K562 (cell line): ENCODE results near the gene TAAR5. TPM values are rescaled to one million over a fixed set of nuclear protein-coding genes. Genes with fewer than 3 reads are reported as not detected.

Source experiments
- ATAC-seq: fragments of 200-7000 bp; cut with Tn5 transposase; 3 replicates; pipeline ENCODE4 v1.9.1; 2020; ENCODE audit warnings: moderate library complexity
- BruUV-seq: library from RNA; stranded (reverse); fragments of 400-500 nt; replicated peaks from 2 replicates; lab custom pipeline; 2021; lab: Mats Ljungman, UMichigan
- CTCF ChIA-PET: fragments of 300-600 bp; formaldehyde crosslinking; extraction: SDS; loops from one replicate; lab custom pipeline; 2021; ENCODE audit warnings: low intra/inter-chr PET ratio; lab: Yijun Ruan, JAX
- POLR2A ChIA-PET: fragments of 300-600, 350-650 bp; sonication (Branson Sonifier 250); formaldehyde crosslinking; extraction: SDS; loops from one replicate; lab custom pipeline; 2021; ENCODE audit warnings: antibody characterized with exemption, inconsistent platforms; lab: Yijun Ruan, JAX
- DNase-seq, 4 experiments: peaks; one replicate each; pipeline versions ENCODE4 v3.0.0 to v3.0.0-alpha.2; 2011 to 2018; ENCODE audit warnings: low spot score in 3 of 4, mixed read lengths in 3 of 4; ENCODE audit errors: extremely low read depth in 1 of 4
- FAIRE-seq: peaks from 2 replicates; lab custom pipeline; 2011; peaks lifted over from hg19 to GRCh38; lab: Jason Lieb, UNC
- H2AFZ ChIP-seq: 2 replicates; pipeline ENCODE4 v1.6.0; 2011; ENCODE audit warnings: low read depth, low read length, control low read depth, inconsistent platforms
- H3K27ac ChIP-seq: fragments of 200-600 bp; 3 replicates; pipeline ENCODE4 v1.8.0; 2011; ENCODE audit warnings: low read depth, mild to moderate bottlenecking, control low read depth, inconsistent platforms, low read length, moderate library complexity, mixed read lengths; ENCODE audit errors: extremely low read depth
- H3K27me3 ChIP-seq, 2 experiments: fragments of 300-600 bp in 1 of 2; 2 replicates in 1 of 2; 3 replicates in 1 of 2; pipeline versions ENCODE4 v1.6.0 to v1.8.0; 2011; ENCODE audit warnings: inconsistent platforms in 2 of 2, low read length in 2 of 2, mild to moderate bottlenecking in 1 of 2, mixed read lengths in 1 of 2, moderate library complexity in 1 of 2; ENCODE audit not compliant: control insufficient read depth in 2 of 2, insufficient read depth in 2 of 2
- H3K36me3 ChIP-seq: fragments of 300-600 bp; 3 replicates; pipeline ENCODE4 v1.8.0; 2011; ENCODE audit warnings: mild to moderate bottlenecking, low read length, inconsistent platforms; ENCODE audit not compliant: control insufficient read depth, insufficient read depth
- H3K4me1 ChIP-seq, 2 experiments: fragments of 200-600 bp in 1 of 2; replicated peaks in 1 of 2; 2 replicates in 1 of 2; 3 replicates in 1 of 2; pipeline versions ENCODE4 v1.5.1 to v1.8.0; 2011; ENCODE audit warnings: inconsistent platforms in 2 of 2, low read length in 2 of 2, mild to moderate bottlenecking in 1 of 2, mixed read lengths in 1 of 2, moderate library complexity in 1 of 2; ENCODE audit not compliant: control insufficient read depth in 2 of 2, insufficient read depth in 2 of 2
- H3K4me2 ChIP-seq: 2 replicates; pipeline ENCODE4 v1.6.1; 2011; ENCODE audit warnings: low read length, control low read depth, inconsistent platforms, mixed read lengths; ENCODE audit not compliant: insufficient read depth
- H3K4me3 ChIP-seq: fragments of 200-600 bp; sonication (generic), shearing (Covaris generic); 2 replicates; pipeline ENCODE4 v1.5.1; 2016; ENCODE audit warnings: control low read depth, inconsistent platforms
- H3K79me2 ChIP-seq: fragments of 200-600 bp; 3 replicates; pipeline ENCODE4 v1.8.0; 2011; ENCODE audit warnings: low read length, inconsistent platforms; ENCODE audit not compliant: control insufficient read depth, insufficient read depth
- H3K9ac ChIP-seq, 2 experiments: 2 replicates each; pipeline versions ENCODE4 v1.6.0 to v1.6.1; 2011; ENCODE audit warnings: low read depth in 2 of 2, low read length in 2 of 2, control low read depth in 1 of 2, inconsistent platforms in 1 of 2, mild to moderate bottlenecking in 1 of 2, mixed read lengths in 1 of 2; ENCODE audit not compliant: insufficient read depth in 1 of 2
- H3K9me1 ChIP-seq: one replicate; pipeline ENCODE4 v1.6.0; 2011; ENCODE audit warnings: inconsistent platforms, mild to moderate bottlenecking, low read length, moderate library complexity; ENCODE audit not compliant: control insufficient read depth, insufficient read depth
- H3K9me3 ChIP-seq: replicated peaks from 2 replicates; pipeline ENCODE4 v1.5.1; 2011; ENCODE audit warnings: low read depth, low read length, inconsistent platforms; ENCODE audit not compliant: control insufficient read depth, insufficient read depth
- H4K20me1 ChIP-seq: replicated peaks from 2 replicates; pipeline ENCODE4 v1.6.1; 2011; ENCODE audit warnings: low read length, inconsistent platforms, mixed read lengths; ENCODE audit not compliant: control insufficient read depth, insufficient read depth
- CEBPZ ChIP-seq: fragments of 150-350 bp; IDR thresholded peaks from 2 replicates; pipeline ENCODE4 v1.6.1; 2014; ENCODE audit warnings: low read depth, mild to moderate bottlenecking, low read length, borderline replicate concordance
- HDAC2 ChIP-seq: fragments of 450-650 bp; IDR thresholded peaks from 2 replicates; pipeline ENCODE4 v1.6.1; 2016; ENCODE audit warnings: mild to moderate bottlenecking
- HLTF ChIP-seq: fragments of 450-650 bp; IDR thresholded peaks from 2 replicates; pipeline ENCODE4 v1.6.1; 2016
- KAT8 ChIP-seq: fragments of 450-650 bp; IDR thresholded peaks from 2 replicates; pipeline ENCODE4 v1.6.1; 2016; ENCODE audit warnings: low read depth, mild to moderate bottlenecking
- KDM1A ChIP-seq, 2 experiments: fragments of 450-650 bp; IDR thresholded peaks; 2 replicates each; pipeline ENCODE4 v1.6.1; 2016; ENCODE audit warnings: mild to moderate bottlenecking in 2 of 2
- MAFG ChIP-seq: fragments of 450-650 bp; conservative IDR thresholded peaks from 2 replicates; pipeline ENCODE4 v1.6.1; 2016; ENCODE audit warnings: missing genetic modification characterization, missing compliant biosample characterization
- NRF1 ChIP-seq, 2 experiments: fragments of 450-650 bp; IDR thresholded peaks in 1 of 2; conservative IDR thresholded peaks in 1 of 2; 2 replicates each; pipeline ENCODE4 v1.6.1; 2014; ENCODE audit warnings: mild to moderate bottlenecking in 2 of 2
- PATZ1 ChIP-seq: fragments of 250-450 bp; sonication (Bioruptor Pico); IDR thresholded peaks from 2 replicates; pipeline ENCODE4 v1.5.0; 2020; ENCODE audit warnings: mild to moderate bottlenecking, borderline replicate concordance
- TCFL5 ChIP-seq: fragments of 250-450 bp; sonication (Bioruptor Pico); conservative IDR thresholded peaks from 2 replicates; pipeline ENCODE4 v1.6.1; 2021; ENCODE audit warnings: mild to moderate bottlenecking, moderate library complexity, matching md5 sums
- ZBTB49 ChIP-seq: sonication (generic); formaldehyde crosslinking; IDR thresholded peaks from 2 replicates; pipeline ENCODE4 v1.8.0; 2022; ENCODE audit warnings: missing genetic modification reagents, mild to moderate bottlenecking, borderline replicate concordance
- ZNF253 ChIP-seq: fragments of 250-450 bp; sonication (Bioruptor Pico); conservative IDR thresholded peaks from 2 replicates; pipeline ENCODE4 v1.6.1; 2021; ENCODE audit warnings: mild to moderate bottlenecking
- WGBS: fragments of 100-300 bp; shearing (Covaris generic); methylation state at CpG from one replicate; pipeline ENCODE4 v1.1.6; 2016; ENCODE audit warnings: low coverage, mixed read lengths; ENCODE audit not compliant: insufficient coverage; ENCODE audit errors: missing lambda C conversion rate; 5-methylcytosine and 5-hydroxymethylcytosine counted together
- in situ Hi-C: fragments of 300-500 bp; cut with MboI; formaldehyde crosslinking; loops from 4 replicates; pipeline ENCODE4 v1.15.0; 2018; ENCODE audit warnings: inconsistent platforms, mixed read lengths
- intact Hi-C: fragments of 100-400 bp; cut with micrococcal nuclease; formaldehyde crosslinking; loops from 2 replicates; pipeline ENCODE4 v1.14.2; 2022
- polyA plus RNA-seq, 8 experiments: library from polyadenylated mRNA; depleted of rRNA in 4 of 8; stranded (reverse) in 5 of 8; unstranded in 3 of 8; fragments of >200 nt; fragmentation: Nextera tagmentation in 2 of 8; fragmentation: Illumina TruSeq in 1 of 8; extraction: Ambion mirVana in 2 of 8; extraction: Trizol in 1 of 8; gene quantifications; 2 replicates each; pipeline versions ENCODE4 v1.2.1 to v1.2.3, GENCODE V29; 2011 to 2014; ENCODE audit warnings: inconsistent platforms in 1 of 8, missing spikeins in 1 of 8
- total RNA-seq, 7 experiments: library from RNA; depleted of rRNA in 6 of 7; stranded (reverse); fragments of >200 nt in 6 of 7; fragmentation: Illumina TruSeq in 2 of 7; extraction: Trizol in 2 of 7; gene quantifications; 2 replicates each; pipeline versions ENCODE4 v1.2.1 to v1.2.3, GENCODE V29; 2011 to 2021; ENCODE audit warnings: low replicate concordance in 1 of 7

The TAAR5 gene
- total and polyA plus RNA-seq, 9 of the 15 experiments (the other 6 are each of a cell fraction or from before 2014, with no cell fraction given): not detected

GRCh38 chr6:132551214-132551613 lies 38.3 kb downstream of the TAAR5 start:
- no peaks in the 10 kb centered on the region for H3K4me1 ChIP-seq
- in situ Hi-C loops: no loop called here
- TF ChIP-seq ZNF253 (CRISPR knock-in tag) (no peak), HLTF (no peak), TCFL5 (no peak), MAFG (no peak), ZBTB49 (no peak), PATZ1 (CRISPR knock-in tag) (no peak), NRF1 (conservative IDR thresholded peaks at IDR 0.05 in 1 of 2, IDR thresholded peaks at IDR 0.05 in 1 of 2) (no peak), KAT8 (no peak), KDM1A (IDR thresholded peaks at IDR 0.05) (no peak), HDAC2 (no peak), CEBPZ (no peak)
- TF ChIP-seq, all 486 proteins: peak for 0
- Histone ChIP-seq H3K36me3 (no peaks in the 10 kb centered on the region), H3K9me1 (no peaks in the 10 kb centered on the region), H3K27ac (no peak overlapping the region), H3K9me3 (no peaks in the 10 kb centered on the region), H3K27me3 (peaks cover 2 to 12% of the 10 kb centered on the region in 2 experiments; a peak in 3 of 5 replicates), H3K4me2 (no peak overlapping the region), H3K9ac (0 out of 4 replicates have a peak overlapping the region, but pooled peaks of 1 of the 2 experiments have one; percentile 9), H2AFZ (no peak overlapping the region), H4K20me1 (no peaks in the 10 kb centered on the region), H3K79me2 (no peaks in the 10 kb centered on the region), H3K4me3 (no peak overlapping the region)
- intact Hi-C loops: no loop called here
- FAIRE-seq (no peak), ATAC-seq (no peak), DNase-seq (no peak)
- ChIA-PET CTCF (no interaction called here), POLR2A (interaction anchor here (0.6 kb wide), 1 partner anchor 26 kb away, joined by 3 read pairs; no protein-coding TSS in a partner anchor)
- BruUV-seq: no TSS peak
- 0% methylated on average over 4 of the region's 4 CpGs for WGBS
